Stomach (tissue), 4 donors: ENCODE data around the gene ZSCAN9.

Experiments
- POLR2A ChIP-seq, 4 donors: fragments of 450-650 bp; IDR thresholded peaks; one replicate each; pipeline ENCODE4 v1.6.1; 2016; ENCODE audit warnings: antibody characterized with exemption in 4 of 4, control low read depth in 2 of 4, mild to moderate bottlenecking in 1 of 4, moderate library complexity in 1 of 4
- TF ChIP-seq, protein P1 (sequence below), 7 experiments: fragments of 450-650 bp in 4 of 7; fragments of 200-600 bp in 3 of 7; sonication (generic) in 3 of 7; IDR thresholded peaks; one replicate each; pipeline ENCODE4 v1.5.1; 2016 to 2019; ENCODE audit warnings: antibody characterized with exemption in 7 of 7, control low read depth in 2 of 7, mild to moderate bottlenecking in 1 of 7

GRCh38 chr6:28188111-28188979 lies 36.7 kb upstream of the ZSCAN9 start:
- TF ChIP-seq POLR2A (IDR thresholded peaks at IDR 0.05): no peak
- TF ChIP-seq, protein P1, sequence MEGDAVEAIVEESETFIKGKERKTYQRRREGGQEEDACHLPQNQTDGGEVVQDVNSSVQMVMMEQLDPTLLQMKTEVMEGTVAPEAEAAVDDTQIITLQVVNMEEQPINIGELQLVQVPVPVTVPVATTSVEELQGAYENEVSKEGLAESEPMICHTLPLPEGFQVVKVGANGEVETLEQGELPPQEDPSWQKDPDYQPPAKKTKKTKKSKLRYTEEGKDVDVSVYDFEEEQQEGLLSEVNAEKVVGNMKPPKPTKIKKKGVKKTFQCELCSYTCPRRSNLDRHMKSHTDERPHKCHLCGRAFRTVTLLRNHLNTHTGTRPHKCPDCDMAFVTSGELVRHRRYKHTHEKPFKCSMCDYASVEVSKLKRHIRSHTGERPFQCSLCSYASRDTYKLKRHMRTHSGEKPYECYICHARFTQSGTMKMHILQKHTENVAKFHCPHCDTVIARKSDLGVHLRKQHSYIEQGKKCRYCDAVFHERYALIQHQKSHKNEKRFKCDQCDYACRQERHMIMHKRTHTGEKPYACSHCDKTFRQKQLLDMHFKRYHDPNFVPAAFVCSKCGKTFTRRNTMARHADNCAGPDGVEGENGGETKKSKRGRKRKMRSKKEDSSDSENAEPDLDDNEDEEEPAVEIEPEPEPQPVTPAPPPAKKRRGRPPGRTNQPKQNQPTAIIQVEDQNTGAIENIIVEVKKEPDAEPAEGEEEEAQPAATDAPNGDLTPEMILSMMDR (IDR thresholded peaks at IDR 0.05): no peak
